Loucy (cell line): ENCODE measurements around the gene TCL1B.
A peak's percentile ranks its signal among the peaks of the same experiment; 100 is the strongest.

Experiments
- H2AFZ ChIP-seq: fragments of 200-600 bp; sonication (generic); 2 replicates; pipeline ENCODE4 v1.6.0; 2016; ENCODE audit warnings: antibody characterized with exemption, mild to moderate bottlenecking, low read length, moderate library complexity
- H3F3A ChIP-seq: fragments of 200-600 bp; 2 replicates; pipeline ENCODE4 v1.6.0; 2016; ENCODE audit warnings: antibody characterized with exemption, low read depth, mild to moderate bottlenecking
- H3K27me3 ChIP-seq: fragments of 200-600 bp; sonication (generic); 2 replicates; pipeline ENCODE4 v1.6.1; 2014; ENCODE audit warnings: low read length, mild to moderate bottlenecking; ENCODE audit not compliant: insufficient read depth, poor library complexity, severe bottlenecking
- H3K36me3 ChIP-seq: fragments of 200-600 bp; sonication (generic); 2 replicates; pipeline ENCODE4 v1.6.1; 2016; ENCODE audit warnings: low read length; ENCODE audit not compliant: insufficient read depth
- H3K4me1 ChIP-seq: fragments of 200-600 bp; sonication (generic); 2 replicates; pipeline ENCODE4 v1.5.1; 2014; ENCODE audit warnings: low read length, mild to moderate bottlenecking; ENCODE audit not compliant: insufficient read depth, poor library complexity, severe bottlenecking
- H3K4me2 ChIP-seq: fragments of 200-600 bp; sonication (generic); 2 replicates; pipeline ENCODE4 v1.6.0; 2014; ENCODE audit warnings: antibody characterized with exemption, low read length, low read depth, mild to moderate bottlenecking; ENCODE audit not compliant: poor library complexity, severe bottlenecking
- H3K4me3 ChIP-seq: fragments of 200-600 bp; sonication (generic); 2 replicates; pipeline ENCODE4 v1.5.1; 2014; ENCODE audit warnings: low read length, mild to moderate bottlenecking, mixed read lengths; ENCODE audit not compliant: poor library complexity, severe bottlenecking
- H3K79me2 ChIP-seq: fragments of 200-600 bp; sonication (generic); 2 replicates; pipeline ENCODE4 v1.6.1; 2014; ENCODE audit warnings: low read length; ENCODE audit not compliant: insufficient read depth
- H3K9ac ChIP-seq: fragments of 200-600 bp; sonication (generic); 2 replicates; pipeline ENCODE4 v1.6.0; 2014; ENCODE audit warnings: mild to moderate bottlenecking, low read depth, low read length, moderate library complexity; ENCODE audit not compliant: poor library complexity, severe bottlenecking
- H3K9me2 ChIP-seq: fragments of 200-600 bp; sonication (generic); replicated peaks from 2 replicates; pipeline ENCODE4 v1.6.1; 2016; ENCODE audit warnings: low read depth, low read length, mixed read lengths
- H3K9me3 ChIP-seq: fragments of 200-600 bp; sonication (generic); 2 replicates; pipeline ENCODE4 v1.6.1; 2014; ENCODE audit warnings: mild to moderate bottlenecking, antibody characterized with exemption, low read length, low read depth; ENCODE audit not compliant: insufficient read depth
- H4K20me1 ChIP-seq: fragments of 200-600 bp; sonication (generic); 2 replicates; pipeline ENCODE4 v1.6.0; 2014; ENCODE audit warnings: antibody characterized with exemption, low read length, mild to moderate bottlenecking; ENCODE audit not compliant: insufficient read depth, poor library complexity, severe bottlenecking
- CTCF ChIP-seq: fragments of 200-600 bp; sonication (generic); conservative IDR thresholded peaks from 2 replicates; pipeline ENCODE4 v1.5.1; 2014; ENCODE audit warnings: mild to moderate bottlenecking, antibody characterized with exemption, low read length
- EZH2phosphoT487 ChIP-seq: fragments of 200-600 bp; IDR thresholded peaks from 2 replicates; pipeline ENCODE4 v1.6.1; 2018; ENCODE audit warnings: antibody characterized with exemption, mild to moderate bottlenecking, moderate library complexity, borderline replicate concordance

Gene TCL1B

GRCh38 chr14:95697764-95698163, 11.5 kb downstream of the TCL1B start:
- no peak overlapping the region for H3K4me2 ChIP-seq
- H3K9me3 ChIP-seq, result no peaks in the 10 kb centered on the region
- no peaks in the 10 kb centered on the region for H3K36me3 ChIP-seq
- H3K9ac ChIP-seq, result no peak overlapping the region
- H4K20me1 ChIP-seq, result no peaks in the 10 kb centered on the region
- peaks cover 6% of the 10 kb centered on the region for H3K4me1 ChIP-seq
- no peaks in the 10 kb centered on the region for H3F3A ChIP-seq
- no peak overlapping the region for H3K4me3 ChIP-seq
- H2AFZ ChIP-seq, result peak overlapping the region; percentile 10; the same call in 1 of the 2 replicates
- H3K27me3 ChIP-seq, result no peaks in the 10 kb centered on the region
- TF ChIP-seq EZH2phosphoT487 (no peak), CTCF (no peak)
- H3K9me2 ChIP-seq, result no peaks in the 10 kb centered on the region
- no peaks in the 10 kb centered on the region for H3K79me2 ChIP-seq

GRCh38 chr14:95698287-95698686, 12.1 kb downstream of the TCL1B start:
- no peaks in the 10 kb centered on the region for H3F3A ChIP-seq
- no peak overlapping the region for H3K4me3 ChIP-seq
- H3K4me2 ChIP-seq, result no peak overlapping the region
- H3K9me2 ChIP-seq, result no peaks in the 10 kb centered on the region
- no peak for TF ChIP-seq CTCF
- no peak for TF ChIP-seq EZH2phosphoT487
- H3K9ac ChIP-seq, result no peak overlapping the region
- no peaks in the 10 kb centered on the region for H3K36me3 ChIP-seq
- no peaks in the 10 kb centered on the region for H4K20me1 ChIP-seq
- peak overlapping the region; percentile 10; the same call in 1 of the 2 replicates for H2AFZ ChIP-seq
- no peaks in the 10 kb centered on the region for H3K79me2 ChIP-seq
- H3K4me1 ChIP-seq, result peaks cover 6% of the 10 kb centered on the region
- no peaks in the 10 kb centered on the region for H3K27me3 ChIP-seq
- no peaks in the 10 kb centered on the region for H3K9me3 ChIP-seq

- no peaks in the 10 kb centered on the region for H4K20me1 ChIP-seq
- H3K9ac ChIP-seq, result no peak overlapping the region
- no peaks in the 10 kb centered on the region for H3F3A ChIP-seq
- no peaks in the 10 kb centered on the region for H3K27me3 ChIP-seq
- H3K4me3 ChIP-seq, result no peak overlapping the region
- H3K4me1 ChIP-seq, result peaks cover 12% of the 10 kb centered on the region
- TF ChIP-seq CTCF, result no peak
- no peak for TF ChIP-seq EZH2phosphoT487
- H3K36me3 ChIP-seq, result no peaks in the 10 kb centered on the region
- no peak overlapping the region for H3K4me2 ChIP-seq
- H3K9me3 ChIP-seq, result no peaks in the 10 kb centered on the region
- H3K79me2 ChIP-seq, result no peaks in the 10 kb centered on the region
- H2AFZ ChIP-seq, result no peak overlapping the region
- H3K9me2 ChIP-seq, result no peaks in the 10 kb centered on the region
Measured at GRCh38 chr14:95699412-95699811, 13.2 kb downstream of the TCL1B start.
